Myocyte (in vitro differentiated cells): ENCODE measurements around the gene UBALD1. TPM values are rescaled to one million over a fixed set of nuclear protein-coding genes. Genes with fewer than 3 reads are reported as not detected.
"Not testable (repeated sequence)": the region's sequence is repeated elsewhere in the genome, so short reads cannot be mapped to it uniquely, and the experiment has no call there.

Experiments
- DNase-seq: peaks from one replicate; pipeline ENCODE4 v3.0.0-alpha.2; 2012; ENCODE audit warnings: low read depth
- total RNA-seq: library from RNA; depleted of rRNA; stranded (reverse); fragments of >200 nt; gene quantifications from 2 replicates; pipeline ENCODE4 v1.2.3, GENCODE V29; 2014

Gene UBALD1
- total RNA-seq, 1 donor from 2014 or later = 10.0 TPM

- no peak for DNase-seq
Observed at GRCh38 chr16:4599037-4599436, 15.7 kb downstream of the UBALD1 start.

GRCh38 chr16:4597174-4597573 lies 17.5 kb downstream of the UBALD1 start:
- DNase-seq = no peak

- DNase-seq = no peak
Observed at GRCh38 chr16:4594433-4595410, 20.0 kb downstream of the UBALD1 start.

GRCh38 chr16:4593086-4593485 lies 21.6 kb downstream of the UBALD1 start:
- peak; percentile 56 for DNase-seq

- no peak for DNase-seq
Observed at GRCh38 chr16:4591706-4592470, 22.8 kb downstream of the UBALD1 start.

GRCh38 chr16:4591191-4591590 lies 23.5 kb downstream of the UBALD1 start:
- no peak for DNase-seq

GRCh38 chr16:4588961-4589360 lies 25.7 kb downstream of the UBALD1 start:
- no peak for DNase-seq

- DNase-seq = peak; percentile 17
Observed at GRCh38 chr16:4588386-4588785, 26.3 kb downstream of the UBALD1 start.

- DNase-seq = no peak
Observed at GRCh38 chr16:4586291-4586690, 28.4 kb downstream of the UBALD1 start.

GRCh38 chr16:4583906-4584305 lies 30.8 kb downstream of the UBALD1 start:
- DNase-seq = no peak

- peak; percentile 34 for DNase-seq
Observed at GRCh38 chr16:4580250-4580649, 34.4 kb downstream of the UBALD1 start.

GRCh38 chr16:4578961-4579530 lies 35.6 kb downstream of the UBALD1 start:
- no peak for DNase-seq

GRCh38 chr16:4576008-4576407 lies 38.7 kb downstream of the UBALD1 start:
- DNase-seq = no peak

GRCh38 chr16:4574919-4575705 lies 39.6 kb downstream of the UBALD1 start:
- DNase-seq = no peak

GRCh38 chr16:4573926-4574325 lies 40.8 kb downstream of the UBALD1 start:
- not testable (repeated sequence) for DNase-seq

- DNase-seq = no peak
Observed at GRCh38 chr16:4572715-4573114, 42.0 kb downstream of the UBALD1 start.

- DNase-seq = no peak
Observed at GRCh38 chr16:4570688-4571321, 43.9 kb downstream of the UBALD1 start.

- no peak for DNase-seq
Observed at GRCh38 chr16:4570086-4570485, 44.6 kb downstream of the UBALD1 start.

- DNase-seq = no peak
Observed at GRCh38 chr16:4566144-4566543, 48.5 kb downstream of the UBALD1 start.

- DNase-seq = no peak
Observed at GRCh38 chr16:4564661-4565267, 49.9 kb downstream of the UBALD1 start.
